HG02885 (cell line): ENCODE results near the gene SCLY.
"Not testable (repeated sequence)": the region's sequence is repeated elsewhere in the genome, so short reads cannot be mapped to it uniquely, and the experiment has no call there.

Experiments
- ATAC-seq: cut with Tn5 transposase; IDR thresholded peaks from one replicate; pipeline ENCODE4 v1.9.1; 2021; ENCODE audit warnings: mild to moderate bottlenecking; ENCODE audit not compliant: unreplicated experiment, poor library complexity

The SCLY gene, protein sequence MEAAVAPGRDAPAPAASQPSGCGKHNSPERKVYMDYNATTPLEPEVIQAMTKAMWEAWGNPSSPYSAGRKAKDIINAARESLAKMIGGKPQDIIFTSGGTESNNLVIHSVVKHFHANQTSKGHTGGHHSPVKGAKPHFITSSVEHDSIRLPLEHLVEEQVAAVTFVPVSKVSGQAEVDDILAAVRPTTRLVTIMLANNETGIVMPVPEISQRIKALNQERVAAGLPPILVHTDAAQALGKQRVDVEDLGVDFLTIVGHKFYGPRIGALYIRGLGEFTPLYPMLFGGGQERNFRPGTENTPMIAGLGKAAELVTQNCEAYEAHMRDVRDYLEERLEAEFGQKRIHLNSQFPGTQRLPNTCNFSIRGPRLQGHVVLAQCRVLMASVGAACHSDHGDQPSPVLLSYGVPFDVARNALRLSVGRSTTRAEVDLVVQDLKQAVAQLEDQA

DNA sequence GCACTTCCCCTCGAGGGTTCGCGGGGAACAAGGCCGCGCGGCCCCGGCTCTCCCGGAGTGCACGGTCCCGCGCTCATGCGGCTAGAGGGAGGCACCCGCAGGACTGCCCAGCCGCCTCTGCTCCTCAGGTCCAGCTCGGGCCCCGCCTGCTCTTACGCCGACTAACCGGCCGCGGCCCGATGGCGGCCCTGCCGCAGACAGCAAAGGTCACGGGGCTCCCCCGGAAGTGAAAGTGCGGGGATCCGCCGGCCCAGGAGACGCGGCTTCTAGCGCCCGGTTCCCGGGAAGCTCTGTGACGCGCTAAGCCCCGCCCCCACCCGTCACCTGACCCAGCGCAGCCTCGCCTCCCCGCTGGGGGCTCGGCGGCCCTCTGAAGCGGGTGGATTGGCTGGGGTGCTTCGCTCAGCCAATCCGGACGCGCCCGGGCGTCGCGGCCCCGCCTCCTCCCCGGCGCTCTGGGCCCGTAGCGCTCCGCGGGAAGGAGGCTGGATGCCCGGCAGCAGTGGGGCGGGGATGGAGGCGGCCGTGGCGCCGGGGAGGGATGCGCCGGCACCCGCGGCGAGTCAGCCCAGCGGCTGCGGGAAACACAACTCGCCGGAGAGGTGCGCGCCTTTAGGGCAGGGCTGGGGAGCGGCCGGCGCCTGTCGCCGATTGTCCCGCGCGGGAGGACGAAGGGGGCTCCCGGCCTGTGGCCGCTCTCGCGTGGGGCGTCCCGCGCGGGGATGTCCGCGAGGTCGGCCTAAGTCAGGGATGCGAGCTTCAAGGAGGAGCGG is at the start of gene SCLY:
SCLY (plus strand) TSS at position 460 of the 773 bp plus-strand sequence; CDS start at position 514, 54 bp downstream.
- peak; percentile 96 for ATAC-seq

- no peak for ATAC-seq
These were observed 47.0 kb upstream of the SCLY start for GRCh38 chr2:238013806-238014205.

DNA sequence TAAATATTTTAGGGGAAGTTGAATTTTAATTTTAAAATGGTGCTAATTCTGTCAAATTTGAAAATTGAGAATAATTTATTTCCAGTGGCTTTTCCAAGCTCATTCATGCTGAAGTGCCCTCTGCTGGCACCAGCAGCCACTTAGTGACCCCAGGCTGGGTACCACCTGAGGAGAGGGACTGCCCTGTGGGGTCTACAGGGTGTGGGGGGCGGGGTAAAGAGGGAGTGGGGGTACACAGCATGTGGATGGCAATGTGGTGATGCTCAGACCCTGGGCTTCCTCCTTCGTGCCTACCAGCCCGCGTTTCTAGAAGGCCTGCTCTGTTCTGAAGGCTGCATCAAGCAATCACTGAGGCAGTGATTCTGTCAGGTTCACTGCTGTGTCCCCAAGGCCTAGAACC is 45.1 kb upstream of the SCLY start:
- no peak for ATAC-seq

DNA sequence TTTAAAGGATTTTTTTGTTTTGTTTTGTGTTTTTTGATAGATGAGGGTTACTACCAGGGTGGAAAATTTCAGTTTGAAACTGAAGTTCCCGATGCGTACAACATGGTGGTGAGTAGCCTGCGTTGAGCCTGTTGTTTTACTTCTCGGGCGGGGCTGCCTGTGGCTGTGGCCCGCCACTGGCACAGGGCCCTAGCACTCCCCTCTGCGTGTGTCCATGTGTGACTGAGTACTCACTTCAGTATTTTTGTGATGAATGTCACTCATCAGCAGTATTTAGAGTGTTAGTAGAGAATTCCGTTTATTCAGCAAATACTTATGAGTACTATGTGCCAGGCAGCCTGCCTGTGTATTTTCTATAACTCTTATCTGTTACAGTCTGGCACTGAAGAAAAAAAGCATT is 44.3 kb upstream of the SCLY start:
- no peak for ATAC-seq

GRCh38 chr2:238019962-238020361 is 40.8 kb upstream of the SCLY start:
- no peak for ATAC-seq

DNA sequence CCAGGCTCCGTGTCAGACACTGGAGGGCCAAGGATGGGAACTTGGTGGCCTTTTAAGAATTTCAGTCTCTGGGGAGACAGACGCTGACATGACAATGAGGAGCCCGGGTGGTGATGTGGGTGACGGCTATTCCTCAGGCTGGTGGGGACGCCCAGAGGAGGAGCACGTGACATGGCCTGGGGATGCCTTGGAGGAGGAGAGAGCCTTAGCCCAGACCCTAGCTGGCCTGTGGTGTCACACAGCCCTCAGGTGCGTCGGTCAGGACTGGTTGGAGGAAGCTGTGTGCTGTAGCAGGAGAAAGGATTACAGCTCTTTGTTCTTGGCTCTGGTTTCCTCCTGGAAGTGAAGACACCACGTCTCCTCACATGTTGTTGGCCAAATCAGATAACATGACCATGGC is 40.0 kb upstream of the SCLY start:
- no peak for ATAC-seq

DNA sequence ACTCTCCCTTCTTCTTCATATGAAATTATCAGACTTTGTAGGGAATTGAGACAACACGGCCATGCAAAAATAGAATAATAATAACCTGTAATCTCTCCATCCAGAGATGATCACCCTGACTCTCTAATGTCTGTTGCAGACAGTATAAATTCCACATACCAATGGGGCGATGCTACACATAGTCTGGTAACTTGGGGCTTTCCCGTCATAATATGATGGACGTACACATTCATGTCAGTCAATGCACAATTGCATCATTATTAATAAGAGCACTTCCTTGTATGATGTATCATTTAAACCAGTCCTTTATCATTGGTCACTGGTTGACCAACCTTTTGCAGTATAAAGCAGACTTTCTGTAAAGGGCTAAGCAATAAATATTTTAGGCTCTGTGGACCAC is 39.5 kb upstream of the SCLY start:
- ATAC-seq: no peak

GRCh38 chr2:238022594-238023157 is 38.1 kb upstream of the SCLY start:
- no peak for ATAC-seq

GRCh38 chr2:238023608-238024007 is 37.2 kb upstream of the SCLY start:
- ATAC-seq: no peak

- ATAC-seq: no peak
These were observed 35.8 kb upstream of the SCLY start for GRCh38 chr2:238024986-238025385.

DNA sequence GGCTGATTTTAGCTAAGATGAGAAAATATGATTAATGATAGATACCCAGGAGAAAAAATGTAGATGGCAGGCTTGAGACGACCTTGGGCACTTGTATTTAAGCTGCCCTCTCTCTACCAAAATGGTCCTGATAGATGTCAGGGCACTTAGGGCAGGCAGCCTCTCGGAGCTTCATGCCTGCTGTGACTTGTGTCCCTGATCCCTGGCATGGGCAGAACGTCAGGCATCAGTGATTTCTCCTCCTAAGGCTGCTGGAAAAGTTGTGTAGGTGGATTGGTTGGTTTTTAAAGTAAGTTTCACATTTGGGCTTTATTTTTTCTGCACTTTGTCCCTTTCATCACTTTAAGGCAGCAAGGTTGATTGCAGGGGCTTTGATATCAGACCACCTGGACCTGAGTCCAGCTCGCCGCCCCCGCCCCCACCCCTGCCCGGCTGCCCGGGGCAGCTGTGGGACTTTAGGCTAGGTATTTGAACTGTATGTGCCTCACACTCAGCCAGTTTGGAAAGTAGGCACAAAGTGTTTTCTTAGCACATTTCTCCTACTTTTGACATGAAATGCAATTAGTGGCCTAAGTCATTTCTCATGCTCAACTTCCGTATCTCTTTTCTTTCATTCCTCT is 35.0 kb upstream of the SCLY start:
- ATAC-seq: no peak

DNA sequence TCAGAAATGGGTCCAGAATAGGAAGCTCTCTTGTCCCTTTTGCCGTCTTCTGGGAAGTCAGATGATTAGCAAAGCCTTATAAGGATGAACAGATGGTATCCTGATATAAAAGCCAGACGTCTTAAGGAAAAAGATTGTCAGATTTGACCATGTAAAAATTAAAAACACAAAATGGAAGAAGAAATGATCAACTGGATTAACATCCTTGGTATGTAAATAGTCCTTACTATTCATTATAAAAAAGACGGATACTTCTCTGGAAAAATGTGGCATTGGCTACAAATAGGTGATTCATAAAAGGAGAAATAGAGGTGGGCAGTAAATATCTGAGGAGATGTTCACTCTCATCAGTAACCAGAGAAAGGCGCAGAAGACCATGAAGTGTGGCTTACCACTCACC is 33.7 kb upstream of the SCLY start:
- ATAC-seq: no peak

GRCh38 chr2:238027591-238028415 is 33.0 kb upstream of the SCLY start:
- ATAC-seq: no peak

DNA sequence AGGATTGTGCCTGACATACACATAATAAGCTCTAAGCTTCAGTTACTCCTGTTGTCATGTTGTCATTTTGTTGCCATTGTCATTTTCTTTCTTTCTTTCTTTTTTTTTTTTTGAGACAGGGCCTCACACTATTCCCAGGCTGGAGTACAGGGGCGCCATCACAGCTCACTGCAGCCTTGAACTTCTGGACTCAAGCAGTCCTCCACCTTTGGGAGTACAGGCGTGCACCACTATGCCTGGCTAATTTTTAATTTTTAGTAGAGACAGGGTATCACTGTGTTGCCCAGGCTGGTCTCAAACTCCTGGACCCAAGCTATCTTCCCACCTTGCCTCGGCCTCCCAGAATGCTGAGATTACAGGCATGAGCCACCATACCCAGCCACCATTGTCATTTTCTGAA is 30.9 kb upstream of the SCLY start:
- no peak for ATAC-seq

- ATAC-seq: no peak
These were observed 30.2 kb upstream of the SCLY start for GRCh38 chr2:238030422-238031155.

- ATAC-seq: no peak
These were observed 29.1 kb upstream of the SCLY start for GRCh38 chr2:238031751-238032150.

DNA sequence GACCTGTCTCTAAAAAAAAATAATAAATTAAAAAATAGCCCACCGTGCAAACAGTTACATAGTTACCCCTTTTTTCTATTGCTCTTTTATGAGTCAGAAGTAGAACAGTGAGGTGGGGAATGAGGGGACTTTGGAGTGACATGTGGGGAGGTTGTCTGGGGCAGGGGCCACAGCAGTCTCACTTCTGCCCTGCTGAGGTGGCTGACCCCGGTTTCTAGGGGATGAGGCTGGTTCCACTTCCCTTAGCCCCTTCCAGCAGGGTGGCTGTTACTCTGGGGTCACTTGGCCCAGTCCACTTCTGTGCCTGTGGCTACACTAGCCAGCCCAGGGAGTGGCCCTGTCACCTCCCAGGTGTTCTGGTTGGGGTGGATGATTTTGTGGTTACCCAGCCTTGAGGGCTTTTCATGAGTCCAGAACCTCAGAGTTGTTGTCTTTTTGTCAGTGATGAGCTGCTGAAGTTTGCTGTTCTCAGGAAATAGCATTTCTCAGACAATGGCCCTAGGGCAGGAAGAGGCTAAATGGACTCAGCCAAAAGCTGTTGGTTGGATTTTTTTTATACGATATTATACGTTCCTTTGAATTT is 28.0 kb upstream of the SCLY start:
- ATAC-seq: no peak

DNA sequence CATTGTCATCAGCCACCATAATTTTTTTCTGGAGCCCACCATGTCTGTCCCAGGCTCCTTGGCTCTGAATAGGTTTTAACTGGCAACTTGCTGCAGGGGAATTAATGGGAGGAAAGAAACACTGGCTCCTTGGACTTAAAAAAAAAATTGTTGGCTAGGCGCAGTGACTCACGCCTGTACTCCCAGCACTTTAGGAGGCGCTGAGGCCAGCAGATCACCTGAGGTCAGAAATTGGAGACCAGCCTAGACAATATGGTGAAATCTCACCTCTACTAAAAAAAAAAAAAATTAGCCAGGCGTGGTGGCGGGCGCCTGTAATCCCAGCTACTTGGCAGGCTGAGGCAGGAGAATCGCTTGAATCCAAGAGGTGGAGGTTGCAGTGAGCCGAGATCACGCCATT is 26.8 kb upstream of the SCLY start:
- ATAC-seq: not testable (repeated sequence)

DNA sequence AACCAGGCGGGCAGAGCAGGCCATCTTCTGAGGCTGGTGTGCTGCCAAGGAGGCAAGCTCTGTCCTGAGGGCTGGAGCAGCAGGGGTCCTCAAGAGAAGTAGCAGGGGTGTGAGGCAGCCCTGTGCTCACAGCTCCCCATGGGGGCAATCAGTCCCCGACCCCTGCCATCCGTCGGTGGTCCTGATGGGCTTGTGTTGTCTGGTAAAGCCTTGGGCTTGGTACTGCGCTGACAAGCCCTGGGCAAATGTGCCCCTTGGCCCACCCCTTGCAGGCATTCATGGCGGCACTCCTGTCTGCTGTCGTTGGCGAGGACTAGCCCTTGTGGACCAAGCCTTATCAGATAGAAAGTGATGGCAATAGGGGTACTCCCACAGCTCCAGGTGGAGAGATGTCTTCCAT is 22.6 kb upstream of the SCLY start:
- ATAC-seq: no peak
